Smooth muscle cell (in vitro differentiated cells): Measurements from ENCODE around the gene TULP4. TPM values are rescaled to one million over a fixed set of nuclear protein-coding genes. Genes with fewer than 3 reads are reported as not detected.

Experiments used
- DNase-seq: peaks from one replicate; lab custom pipeline; 2025; ENCODE audit not compliant: unreplicated experiment; lab: John Stamatoyannopoulos, UW
- H2AFZ ChIP-seq: fragments of 200-600 bp; sonication (generic); 2 replicates; pipeline ENCODE4 v1.6.0; 2016; ENCODE audit warnings: antibody characterized with exemption, low read depth, mild to moderate bottlenecking
- H3F3A ChIP-seq: fragments of 200-600 bp; sonication (generic); 2 replicates; pipeline ENCODE4 v1.6.0; 2017; ENCODE audit warnings: antibody characterized with exemption, low read depth
- H3K27ac ChIP-seq: fragments of 200-600 bp; sonication (generic); 2 replicates; pipeline ENCODE4 v1.5.1; 2016; ENCODE audit warnings: low read depth, mild to moderate bottlenecking
- H3K27me3 ChIP-seq: fragments of 200-600 bp; sonication (generic); 2 replicates; pipeline ENCODE4 v1.6.1; 2016; ENCODE audit warnings: low read depth, mild to moderate bottlenecking
- H3K36me3 ChIP-seq: fragments of 200-600 bp; sonication (generic); 2 replicates; pipeline ENCODE4 v1.5.1; 2016; ENCODE audit warnings: low read depth
- H3K4me1 ChIP-seq: fragments of 200-600 bp; sonication (generic); 2 replicates; pipeline ENCODE4 v1.5.1; 2016; ENCODE audit warnings: low read depth
- H3K4me2 ChIP-seq: fragments of 200-600 bp; sonication (generic); 2 replicates; pipeline ENCODE4 v1.6.0; 2016; ENCODE audit warnings: mild to moderate bottlenecking
- H3K4me3 ChIP-seq: fragments of 200-600 bp; sonication (generic); 2 replicates; pipeline ENCODE4 v1.5.1; 2016; ENCODE audit warnings: mild to moderate bottlenecking
- H3K79me2 ChIP-seq: fragments of 200-600 bp; sonication (generic); 2 replicates; pipeline ENCODE4 v1.6.0; 2016; ENCODE audit warnings: low read depth, mild to moderate bottlenecking
- H3K9ac ChIP-seq: fragments of 200-600 bp; sonication (generic); 2 replicates; pipeline ENCODE4 v1.6.0; 2016; ENCODE audit warnings: low read depth
- H3K9me3 ChIP-seq: fragments of 200-600 bp; sonication (generic); replicated peaks from 2 replicates; pipeline ENCODE4 v1.5.1; 2016; ENCODE audit warnings: low read depth
- H4K20me1 ChIP-seq: fragments of 200-600 bp; sonication (generic); 2 replicates; pipeline ENCODE4 v1.6.0; 2016; ENCODE audit warnings: low read depth
- WGBS: methylation state at CpG from one replicate; pipeline ENCODE4 v1.1.7; 2016; ENCODE audit warnings: low lambda C conversion rate; 5-methylcytosine and 5-hydroxymethylcytosine counted together
- polyA plus RNA-seq: library from polyadenylated mRNA; unstranded; fragments of >200 nt; fragmentation: Nextera tagmentation; extraction: Ambion mirVana; gene quantifications from 2 replicates; pipeline ENCODE4 v1.2.1, GENCODE V29; 2016
- total RNA-seq: library from RNA; depleted of rRNA; stranded (reverse); fragments of >200 nt; gene quantifications from 2 replicates; pipeline ENCODE4 v1.2.3, GENCODE V29; 2014
- TF ChIP-seq, protein P1 (sequence below): fragments of 200-600 bp; sonication (generic); IDR thresholded peaks from 2 replicates; pipeline ENCODE4 v1.5.1; 2017; ENCODE audit warnings: borderline replicate concordance, mild to moderate bottlenecking, antibody characterized with exemption; ENCODE audit not compliant: insufficient read depth, poor library complexity, severe bottlenecking

TULP4 gene
- total and polyA plus RNA-seq, 2 experiments from 2014 or later: 16.1 to 85.0 TPM

- TF ChIP-seq, protein P1, sequence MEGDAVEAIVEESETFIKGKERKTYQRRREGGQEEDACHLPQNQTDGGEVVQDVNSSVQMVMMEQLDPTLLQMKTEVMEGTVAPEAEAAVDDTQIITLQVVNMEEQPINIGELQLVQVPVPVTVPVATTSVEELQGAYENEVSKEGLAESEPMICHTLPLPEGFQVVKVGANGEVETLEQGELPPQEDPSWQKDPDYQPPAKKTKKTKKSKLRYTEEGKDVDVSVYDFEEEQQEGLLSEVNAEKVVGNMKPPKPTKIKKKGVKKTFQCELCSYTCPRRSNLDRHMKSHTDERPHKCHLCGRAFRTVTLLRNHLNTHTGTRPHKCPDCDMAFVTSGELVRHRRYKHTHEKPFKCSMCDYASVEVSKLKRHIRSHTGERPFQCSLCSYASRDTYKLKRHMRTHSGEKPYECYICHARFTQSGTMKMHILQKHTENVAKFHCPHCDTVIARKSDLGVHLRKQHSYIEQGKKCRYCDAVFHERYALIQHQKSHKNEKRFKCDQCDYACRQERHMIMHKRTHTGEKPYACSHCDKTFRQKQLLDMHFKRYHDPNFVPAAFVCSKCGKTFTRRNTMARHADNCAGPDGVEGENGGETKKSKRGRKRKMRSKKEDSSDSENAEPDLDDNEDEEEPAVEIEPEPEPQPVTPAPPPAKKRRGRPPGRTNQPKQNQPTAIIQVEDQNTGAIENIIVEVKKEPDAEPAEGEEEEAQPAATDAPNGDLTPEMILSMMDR: no peak
- H3F3A ChIP-seq: no peaks in the 10 kb centered on the region
- no peaks in the 10 kb centered on the region for H3K9me3 ChIP-seq
- H4K20me1 ChIP-seq: peaks cover 33% of the 10 kb centered on the region
- no peak overlapping the region for H3K27ac ChIP-seq
- WGBS: 100% methylated on average over 1 of the region's 1 CpG
- H3K79me2 ChIP-seq: peaks cover 26% of the 10 kb centered on the region
- H3K4me3 ChIP-seq: no peak overlapping the region
- DNase-seq: no peak
- no peak overlapping the region for H3K4me2 ChIP-seq
- no peak overlapping the region for H2AFZ ChIP-seq
- H3K4me1 ChIP-seq: peaks cover 1% of the 10 kb centered on the region
- no peak overlapping the region for H3K9ac ChIP-seq
- no peaks in the 10 kb centered on the region for H3K36me3 ChIP-seq
- H3K27me3 ChIP-seq: no peaks in the 10 kb centered on the region
These were observed 70.8 kb downstream of the TULP4 start for GRCh38 chr6:158383057-158383456.

- no peaks in the 10 kb centered on the region for H3K27me3 ChIP-seq
- no peak overlapping the region for H3K27ac ChIP-seq
- H3K9ac ChIP-seq: no peak overlapping the region
- no peaks in the 10 kb centered on the region for H3F3A ChIP-seq
- H3K36me3 ChIP-seq: no peaks in the 10 kb centered on the region
- WGBS: 98% methylated on average over 3 of the region's 3 CpGs
- TF ChIP-seq, protein P1: no peak
- DNase-seq: no peak
- no peaks in the 10 kb centered on the region for H3K4me1 ChIP-seq
- H3K79me2 ChIP-seq: peaks cover 26% of the 10 kb centered on the region
- H3K4me3 ChIP-seq: no peak overlapping the region
- no peaks in the 10 kb centered on the region for H3K9me3 ChIP-seq
- H2AFZ ChIP-seq: no peak overlapping the region
- H3K4me2 ChIP-seq: no peak overlapping the region
- peaks cover 33% of the 10 kb centered on the region for H4K20me1 ChIP-seq
These were observed 71.3 kb downstream of the TULP4 start for GRCh38 chr6:158383542-158383941.

- H3K79me2 ChIP-seq: peaks cover 30% of the 10 kb centered on the region
- no peak overlapping the region for H3K27ac ChIP-seq
- WGBS: 96% methylated on average over 7 of the region's 7 CpGs
These were observed 72.4 kb downstream of the TULP4 start for GRCh38 chr6:158384671-158385110.

GRCh38 chr6:158387036-158387435, 74.8 kb downstream of the TULP4 start:
- DNase-seq: no peak
- Histone ChIP-seq H3F3A (no peaks in the 10 kb centered on the region), H4K20me1 (peaks cover 25% of the 10 kb centered on the region), H3K9me3 (no peaks in the 10 kb centered on the region), H3K36me3 (no peaks in the 10 kb centered on the region), H3K79me2 (peaks cover 33% of the 10 kb centered on the region), H3K4me3 (no peak overlapping the region), H3K27ac (no peak overlapping the region), H3K4me1 (no peaks in the 10 kb centered on the region), H2AFZ (no peak overlapping the region), H3K27me3 (no peaks in the 10 kb centered on the region), H3K9ac (no peak overlapping the region), H3K4me2 (no peak overlapping the region)
- 98% methylated on average over 3 of the region's 3 CpGs for WGBS
- TF ChIP-seq, protein P1: no peak

More at GRCh38 chr6:158384671-158385110, 72.4 kb downstream of the TULP4 start:
- H3F3A ChIP-seq: no peaks in the 10 kb centered on the region
- TF ChIP-seq, protein P1: no peak
- H3K36me3 ChIP-seq: no peaks in the 10 kb centered on the region
- H3K9ac ChIP-seq: no peak overlapping the region
- no peaks in the 10 kb centered on the region for H3K9me3 ChIP-seq
- no peak overlapping the region for H3K4me2 ChIP-seq
- H2AFZ ChIP-seq: no peak overlapping the region
- H4K20me1 ChIP-seq: peaks cover 33% of the 10 kb centered on the region
- H3K27me3 ChIP-seq: no peaks in the 10 kb centered on the region
- DNase-seq: no peak
- H3K4me1 ChIP-seq: no peaks in the 10 kb centered on the region
- no peak overlapping the region for H3K4me3 ChIP-seq
